HG03108 (cell line): ENCODE measurements around the gene ANTXR2.
"Not testable (repeated sequence)": the region's sequence is repeated elsewhere in the genome, so short reads cannot be mapped to it uniquely, and the experiment has no call there.

Source experiments
- ATAC-seq: cut with Tn5 transposase; IDR thresholded peaks from one replicate; pipeline ENCODE4 v1.9.1; 2021; ENCODE audit warnings: moderate library complexity; ENCODE audit not compliant: unreplicated experiment

ANTXR2 gene

DNA sequence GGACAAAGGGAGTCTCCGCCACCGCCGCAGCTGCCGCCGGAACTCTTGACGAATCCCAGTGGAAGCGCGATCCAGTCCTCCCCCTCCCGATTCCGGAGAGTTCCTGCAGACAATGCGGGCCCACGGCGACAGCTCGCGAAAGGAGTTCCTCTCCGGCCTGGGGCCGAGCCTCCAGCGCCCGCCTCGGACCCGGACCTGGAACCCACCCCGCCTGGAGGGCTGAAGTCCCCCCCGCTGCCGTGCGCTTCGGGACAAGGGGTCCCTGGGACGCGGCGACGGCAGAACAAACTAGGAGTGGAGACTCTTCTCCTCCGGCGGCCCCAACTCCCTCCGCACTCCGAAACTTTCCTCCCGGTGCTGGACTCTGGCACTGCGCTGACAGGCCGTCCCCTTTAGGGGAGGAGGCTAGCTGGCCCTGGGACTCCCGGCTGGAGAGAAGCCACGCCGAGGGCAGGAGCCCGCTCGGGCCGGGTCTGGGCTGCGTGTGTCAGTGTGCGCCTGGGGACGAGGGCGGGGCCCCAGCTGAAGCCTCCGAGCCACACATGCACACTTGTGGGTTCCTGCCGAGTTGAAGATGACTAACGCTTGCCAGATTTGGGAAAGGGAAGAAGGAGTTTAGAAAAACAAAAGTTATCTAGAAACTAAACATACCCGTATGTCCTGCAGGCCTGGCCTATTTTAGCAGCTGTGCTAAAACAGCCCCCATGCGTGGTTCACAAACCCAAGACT is at the start of gene ANTXR2:
TSS of gene ANTXR2 (minus strand) at position 486 of the 729 bp plus-strand sequence. CDS start 669 bp downstream, outside the sequence.
- ATAC-seq, result peak; percentile 59

DNA sequence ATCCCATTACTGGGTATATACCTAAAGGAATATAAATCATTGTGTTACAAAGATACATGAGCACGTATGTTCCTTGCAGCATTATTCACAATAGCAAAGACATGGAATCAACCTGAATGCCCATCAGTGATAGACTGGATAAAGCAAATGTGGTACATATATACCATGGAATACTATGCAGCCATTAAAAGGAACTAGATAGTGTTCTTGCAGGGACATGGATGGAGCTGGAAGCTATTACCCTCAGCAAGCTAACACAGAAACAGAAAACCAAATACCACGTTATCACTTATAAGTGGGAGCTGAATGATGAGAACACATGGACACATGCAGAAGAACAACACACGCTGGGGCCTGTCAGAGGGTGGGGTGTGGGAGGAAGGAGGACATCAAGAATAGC is 48.8 kb upstream of the ANTXR2 start:
- ATAC-seq, result not testable (repeated sequence)

DNA sequence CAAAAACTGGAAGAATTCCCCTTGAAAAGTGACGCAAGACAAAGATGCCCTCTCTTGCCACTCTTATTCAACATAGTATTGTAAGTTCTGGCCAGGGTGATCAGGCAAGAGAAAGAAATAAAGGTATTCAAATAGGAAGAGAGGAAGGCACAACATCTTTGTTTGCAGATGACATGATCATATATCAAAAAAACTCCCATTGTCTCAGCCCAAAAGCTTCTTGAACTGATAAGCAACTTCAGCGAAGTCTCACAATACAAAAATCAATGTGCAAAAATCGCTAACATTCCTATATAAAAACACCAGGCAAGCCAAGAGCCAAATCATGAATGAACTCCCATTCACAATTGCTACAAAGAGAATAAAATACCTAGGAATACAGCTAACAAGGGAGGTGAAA is 46.6 kb upstream of the ANTXR2 start:
- not testable (repeated sequence) for ATAC-seq

DNA sequence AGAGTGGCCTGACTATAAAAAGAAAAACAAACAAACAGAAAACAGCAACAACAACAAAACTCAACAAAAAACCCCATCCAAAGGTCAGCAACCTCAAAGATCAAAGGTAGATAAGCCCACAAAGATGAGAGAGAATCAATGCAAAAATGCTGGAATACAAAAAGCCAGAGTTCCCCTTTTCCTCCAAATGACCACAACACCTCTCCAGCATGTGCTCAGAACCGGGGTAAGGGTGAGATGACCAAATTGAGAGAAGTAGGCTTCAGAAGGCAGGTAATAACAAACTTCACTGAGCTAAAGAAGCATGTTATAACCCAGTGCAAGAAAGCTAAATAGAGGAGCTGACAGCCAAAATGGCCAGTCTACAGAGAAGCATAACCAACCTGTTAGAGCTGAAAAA is 43.5 kb upstream of the ANTXR2 start:
- ATAC-seq, result no peak

DNA sequence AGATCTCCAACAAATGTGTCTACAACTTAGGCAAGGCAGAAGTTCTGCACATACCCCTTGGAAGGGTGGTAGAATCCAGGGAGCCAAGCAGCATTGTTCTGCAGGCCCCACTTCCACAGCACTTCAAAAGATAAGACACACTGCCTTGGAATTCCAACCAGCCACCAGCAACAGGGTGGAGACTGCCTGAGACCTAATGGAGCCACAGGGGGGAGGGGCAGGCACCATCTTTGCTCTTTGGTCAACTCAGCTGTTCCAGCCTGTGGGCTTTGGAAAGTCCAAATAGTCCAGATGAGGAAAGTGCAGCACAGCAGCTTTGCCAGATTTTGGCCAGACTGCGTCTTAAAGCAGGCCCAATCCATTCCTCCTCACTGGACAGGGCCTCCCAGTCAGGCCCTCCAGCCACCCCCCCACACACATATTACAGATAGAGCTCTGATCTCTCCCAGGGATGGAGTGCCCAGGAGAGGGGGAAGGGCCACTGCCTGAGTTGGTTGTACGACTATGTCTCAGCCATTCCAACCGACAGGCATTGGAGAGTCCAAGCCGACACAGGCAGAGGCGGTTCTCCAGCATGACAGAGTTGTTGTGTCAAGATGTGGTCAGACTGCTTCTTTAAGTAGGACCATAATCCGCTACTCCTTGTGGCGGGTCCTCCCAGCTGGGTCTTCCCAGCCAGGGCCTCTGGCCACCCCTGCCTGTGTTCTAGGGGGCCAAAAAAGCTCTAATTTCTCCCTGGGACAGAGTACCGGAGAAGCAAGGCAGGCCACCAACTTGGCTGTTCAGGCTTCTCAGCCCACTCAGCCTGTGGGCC is 42.5 kb upstream of the ANTXR2 start:
- no peak for ATAC-seq

DNA sequence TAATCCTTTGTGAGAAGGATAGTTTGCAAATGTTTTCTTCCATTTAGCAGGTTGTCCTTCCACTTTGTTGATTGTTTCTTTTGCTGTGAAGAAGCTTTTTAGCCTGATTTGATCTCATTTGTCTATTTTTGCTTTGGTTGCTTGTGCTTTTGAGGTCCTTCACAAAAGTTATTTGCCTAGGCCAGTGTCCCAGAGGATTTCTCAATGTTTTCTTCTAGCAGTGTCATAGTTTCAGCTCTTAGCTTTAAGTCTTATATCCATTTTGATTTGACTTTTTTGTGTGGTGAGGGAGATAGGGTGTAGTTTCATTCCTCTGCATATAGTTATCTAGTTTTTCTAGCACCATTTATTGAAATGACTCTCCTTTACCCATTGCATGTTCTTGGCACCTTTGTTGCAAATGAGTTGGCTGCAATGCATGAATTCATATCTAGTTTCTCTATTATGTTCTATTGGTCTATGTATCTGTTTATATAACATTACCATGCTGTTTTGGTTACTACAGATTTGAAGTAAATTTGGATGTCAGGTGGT is 41.8 kb upstream of the ANTXR2 start:
- ATAC-seq, result no peak

DNA sequence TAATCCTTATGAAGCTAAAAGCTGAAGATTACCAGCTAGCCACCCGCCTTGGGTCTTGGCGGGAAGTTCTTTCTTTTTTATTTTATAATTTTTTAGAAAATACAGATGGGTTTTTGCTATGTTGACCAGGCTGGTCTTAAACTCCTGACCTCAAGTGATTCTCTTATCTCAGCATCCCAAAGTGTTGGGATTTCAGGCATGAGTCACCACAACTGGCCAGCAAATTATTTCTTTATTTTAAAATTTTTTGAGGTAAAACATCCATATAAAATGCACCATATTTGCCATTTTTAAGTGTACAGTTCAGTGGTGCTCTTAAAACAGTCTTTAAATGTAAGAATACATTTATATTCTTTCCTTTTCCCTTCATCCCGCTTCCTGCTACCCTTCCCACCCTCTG is 40.6 kb upstream of the ANTXR2 start:
- no peak for ATAC-seq

DNA sequence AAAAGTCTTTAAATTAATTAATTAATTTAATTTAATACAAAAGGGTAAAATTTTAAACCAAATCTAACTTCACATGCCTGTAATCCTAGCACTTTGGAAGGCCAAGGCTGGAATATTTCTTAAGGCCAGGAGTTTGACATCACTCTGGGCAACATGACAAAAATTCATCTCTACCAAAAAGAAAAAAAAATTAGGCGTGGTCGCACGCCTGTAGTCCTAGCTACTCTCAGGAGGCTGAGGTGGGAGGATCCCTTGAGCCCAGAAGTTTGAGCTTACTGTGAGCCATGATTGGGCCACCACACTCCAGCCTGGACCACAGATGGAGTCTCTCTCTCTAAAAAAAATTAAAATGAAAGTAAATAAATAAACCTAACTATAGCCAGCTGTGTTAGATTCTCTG is 39.2 kb upstream of the ANTXR2 start:
- ATAC-seq, result no peak

DNA sequence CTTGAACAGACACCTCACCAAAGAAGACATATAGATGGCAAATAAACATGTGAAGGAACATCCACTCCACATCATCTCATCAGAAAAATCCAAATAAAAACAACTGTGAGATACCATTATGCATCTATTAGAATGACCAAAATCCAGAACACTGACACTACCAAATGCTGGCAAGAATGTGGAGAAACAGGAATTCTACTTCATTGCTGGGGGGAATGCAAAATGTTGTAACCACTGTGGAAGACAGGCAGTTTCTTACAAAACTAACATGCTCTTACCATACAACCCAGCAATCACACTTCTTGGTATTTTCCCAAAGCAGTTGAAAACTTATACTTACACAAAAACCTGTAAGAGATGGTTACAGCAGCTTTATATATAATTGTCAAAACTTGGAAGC is 38.2 kb upstream of the ANTXR2 start:
- ATAC-seq, result no peak

DNA sequence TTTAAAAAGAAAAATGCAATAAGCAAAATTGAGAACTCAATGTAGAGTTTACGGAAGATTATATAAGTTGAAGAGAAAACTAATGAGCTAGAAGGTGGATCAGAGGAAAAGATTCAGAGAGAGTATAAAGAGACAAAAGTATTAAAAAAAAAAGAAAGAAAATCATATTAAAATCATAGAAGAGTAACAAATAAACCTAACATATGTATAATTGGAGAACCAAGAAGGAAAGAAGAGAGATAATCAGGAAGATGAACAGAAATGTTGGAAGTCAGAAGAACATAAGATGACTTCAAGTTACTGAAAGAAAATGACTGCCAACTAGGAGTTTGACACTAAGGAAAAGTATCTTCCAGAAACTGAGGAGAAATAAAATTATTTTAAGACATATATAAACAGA is 34.3 kb upstream of the ANTXR2 start:
- ATAC-seq, result no peak

DNA sequence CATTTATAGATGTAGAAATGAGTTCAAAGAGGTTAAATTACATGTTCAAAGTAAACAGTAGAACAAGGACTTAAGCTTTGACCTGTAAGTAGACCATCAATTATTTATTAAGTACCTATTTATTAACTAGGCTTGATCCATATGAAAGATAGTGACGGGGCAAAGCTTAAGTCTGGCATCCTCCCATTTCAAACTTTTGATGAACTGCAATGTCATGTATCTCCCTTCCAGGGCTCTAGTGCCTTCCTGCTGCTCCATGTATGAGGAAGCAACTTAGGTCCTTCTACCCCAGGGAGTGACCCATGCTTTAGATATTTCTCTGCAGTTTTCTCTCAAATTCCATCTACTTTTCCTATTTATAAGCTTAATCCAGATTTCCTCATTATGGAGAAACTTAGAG is 31.9 kb upstream of the ANTXR2 start:
- no peak for ATAC-seq

DNA sequence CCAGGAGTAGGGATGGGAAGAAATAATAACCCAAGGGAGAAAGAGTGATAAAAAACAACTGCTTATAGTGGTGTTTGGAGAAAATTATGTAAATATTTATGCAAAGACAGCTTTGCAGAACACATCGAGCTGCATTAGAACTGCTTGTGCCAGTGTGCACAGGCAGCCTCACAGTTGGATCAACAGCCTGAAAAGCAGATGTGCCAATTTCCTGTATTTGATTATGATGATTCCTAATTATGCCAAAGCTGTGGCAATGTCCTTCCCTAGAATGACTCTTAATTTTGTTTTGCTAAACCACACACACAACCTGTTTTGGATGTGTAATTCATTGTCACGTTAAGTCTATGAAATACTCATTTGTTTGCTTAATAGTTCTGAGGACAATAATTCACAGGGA is 30.6 kb upstream of the ANTXR2 start:
- ATAC-seq, result no peak

DNA sequence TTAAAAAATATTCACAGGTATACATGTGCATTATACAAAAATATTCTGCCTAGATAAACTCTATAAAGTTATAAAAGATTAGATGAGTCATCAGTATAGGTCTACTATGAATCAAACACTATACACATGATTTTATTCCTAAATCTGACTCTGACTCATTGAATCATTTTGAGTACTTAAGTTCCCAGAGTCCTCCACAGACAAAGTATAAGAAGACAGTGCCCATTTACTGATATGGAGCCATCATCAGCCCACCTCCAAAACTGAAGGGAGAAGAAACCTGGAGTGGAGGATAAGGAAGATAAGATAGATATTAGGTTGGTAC is 28.7 kb upstream of the ANTXR2 start:
- ATAC-seq, result no peak

DNA sequence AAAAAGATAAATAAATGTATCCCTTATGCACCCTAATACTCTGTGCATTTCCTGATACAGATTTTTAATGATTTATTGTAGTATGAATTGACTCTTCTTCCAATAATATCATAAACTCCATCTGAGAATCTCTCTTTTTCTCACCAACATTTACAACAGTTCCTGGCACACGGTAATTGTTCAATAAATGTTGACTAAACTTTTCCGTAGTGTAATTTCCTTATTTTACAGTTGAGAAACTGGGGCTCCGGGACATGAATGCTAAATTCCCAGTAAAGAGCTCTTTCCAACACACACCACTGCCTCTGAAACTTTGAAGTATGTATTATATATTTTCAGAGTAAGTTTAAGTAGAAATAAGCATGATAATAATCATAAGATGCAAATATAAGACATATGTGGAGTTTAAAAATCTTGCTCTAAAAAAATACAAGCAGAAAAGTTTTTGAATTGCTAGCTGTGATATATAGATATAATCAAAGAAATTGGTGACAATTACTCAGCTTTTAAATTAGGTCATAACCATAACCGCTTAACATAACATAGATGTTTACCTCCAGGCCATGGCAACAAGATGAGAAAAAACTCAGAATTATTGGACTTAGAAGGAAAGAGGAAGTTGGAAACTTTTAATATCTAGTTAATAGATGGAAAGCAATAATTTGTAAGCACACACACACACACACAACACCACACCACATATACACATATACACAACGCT is 28.2 kb upstream of the ANTXR2 start:
- no peak for ATAC-seq

DNA sequence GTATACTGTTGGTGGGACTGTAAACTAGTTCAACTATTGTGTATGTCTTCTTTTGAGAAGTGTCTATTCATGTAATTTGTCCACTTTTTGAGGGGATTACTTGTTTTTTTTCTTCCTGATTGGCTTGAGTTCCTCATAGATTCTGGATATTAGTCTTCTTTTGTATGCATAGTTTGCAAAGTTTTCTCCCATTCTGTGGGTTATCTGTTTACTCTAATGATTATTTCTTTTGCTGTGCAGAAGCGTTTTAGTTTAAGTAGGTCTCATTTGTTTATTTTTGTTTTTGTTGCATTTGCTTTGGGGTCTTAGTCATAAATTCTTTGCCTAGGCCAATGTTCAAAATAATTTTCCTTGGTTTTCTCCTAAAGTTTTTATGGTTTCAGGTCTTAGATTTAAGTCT is 26.6 kb upstream of the ANTXR2 start:
- no peak for ATAC-seq

DNA sequence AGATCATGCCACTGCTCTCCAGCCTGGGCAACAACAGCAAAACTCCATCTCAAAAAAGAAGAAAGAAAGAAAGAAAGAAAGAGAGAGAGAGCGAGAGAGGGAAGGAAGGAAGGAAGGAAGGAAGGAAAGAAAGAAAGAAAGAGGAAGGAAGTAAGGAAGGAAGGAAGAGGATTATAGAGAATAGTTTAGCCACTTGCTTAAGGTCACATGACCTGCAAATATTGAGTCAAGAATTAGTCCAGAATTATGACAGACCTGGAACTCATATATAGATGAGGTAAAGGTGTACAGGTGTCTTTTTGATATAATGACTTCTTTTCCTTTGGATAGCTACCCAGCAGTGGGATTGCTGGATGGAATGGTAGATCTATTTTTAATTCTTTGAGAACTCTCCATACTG is 25.6 kb upstream of the ANTXR2 start:
- ATAC-seq, result no peak

DNA sequence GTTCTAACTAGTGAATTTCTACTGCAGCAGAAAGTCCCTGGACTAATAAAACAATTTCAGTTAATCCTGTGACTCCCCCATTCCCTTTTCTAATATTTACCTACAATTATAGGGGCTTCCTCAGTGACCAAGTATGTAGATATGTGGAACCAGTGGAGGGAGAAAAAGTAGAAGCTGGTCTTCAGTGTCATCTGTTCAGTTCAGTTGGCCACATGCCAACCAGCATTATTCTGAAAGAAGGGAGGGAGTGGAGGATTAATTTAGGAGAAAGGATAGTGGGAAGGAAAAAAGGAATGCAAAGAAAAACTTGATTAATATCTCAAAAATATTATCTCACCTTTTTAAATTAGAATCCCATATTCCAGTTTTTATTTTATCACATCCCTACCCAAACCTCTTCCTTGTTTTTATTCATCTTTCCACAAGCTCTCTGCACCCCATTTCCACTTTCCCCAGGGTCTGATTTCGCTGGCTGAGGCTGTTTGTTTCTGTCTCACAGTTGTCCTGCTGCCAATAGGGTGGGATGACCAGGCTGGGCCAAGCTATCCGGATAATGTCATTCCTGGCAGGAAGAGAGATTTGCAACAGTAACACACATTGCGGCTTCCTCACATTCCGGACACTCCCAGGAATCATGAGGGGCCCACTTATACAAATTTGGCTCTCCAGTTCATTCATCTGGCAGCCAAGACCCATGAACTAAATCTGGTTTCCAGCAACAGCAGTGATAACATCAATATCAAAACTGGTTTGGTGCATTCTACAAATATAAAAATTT is 24.6 kb upstream of the ANTXR2 start:
- no peak for ATAC-seq

DNA sequence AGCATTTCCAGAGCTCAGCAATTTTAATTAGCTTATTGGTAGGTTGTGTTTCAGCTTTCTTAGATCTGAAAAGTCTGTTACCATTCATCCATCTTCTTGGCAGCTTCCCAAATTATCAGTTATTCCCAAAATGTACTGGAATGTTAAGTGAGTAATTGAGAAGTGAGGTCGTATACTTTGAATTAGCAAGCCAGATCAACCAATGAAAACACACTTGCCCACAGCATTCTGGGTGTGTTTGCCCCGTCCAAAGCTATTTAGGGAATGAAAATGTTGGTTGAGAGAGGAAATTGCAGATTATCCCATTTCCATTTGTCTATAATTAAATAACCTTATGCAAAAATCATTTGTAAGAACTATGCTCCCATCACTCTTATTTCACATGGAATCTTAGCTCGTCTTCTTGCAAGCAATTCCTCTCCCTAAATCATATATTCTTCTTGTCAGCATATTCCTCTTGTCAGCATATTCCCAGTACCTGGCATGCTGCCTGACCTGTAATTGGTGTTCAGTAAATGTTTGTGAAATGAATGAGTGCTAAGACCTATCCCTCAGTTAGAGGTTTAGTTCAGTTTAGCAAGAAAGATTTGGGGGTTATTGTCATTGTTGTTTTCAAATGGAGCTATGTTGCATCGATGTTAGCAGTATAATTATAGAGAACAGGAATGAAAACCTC is 23.3 kb upstream of the ANTXR2 start:
- ATAC-seq, result no peak

DNA sequence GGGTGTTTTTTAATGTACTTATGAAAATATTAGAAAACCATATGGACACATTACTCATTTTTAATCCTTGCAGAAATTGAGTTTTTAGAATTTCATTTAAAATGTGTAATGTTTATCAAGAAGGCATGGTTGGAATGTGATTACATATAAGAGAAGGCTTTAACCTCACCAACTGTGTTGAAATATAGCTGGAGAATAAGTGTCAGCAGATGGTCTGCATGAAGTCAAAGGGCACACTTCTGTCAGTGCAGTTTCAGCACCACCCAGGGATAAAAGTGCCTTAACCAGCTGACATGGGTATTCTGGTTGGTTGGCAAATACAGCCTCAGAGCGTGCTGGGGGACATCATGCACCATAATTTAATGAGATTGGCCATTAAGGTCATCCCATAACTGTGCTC is 21.2 kb upstream of the ANTXR2 start:
- ATAC-seq, result no peak

DNA sequence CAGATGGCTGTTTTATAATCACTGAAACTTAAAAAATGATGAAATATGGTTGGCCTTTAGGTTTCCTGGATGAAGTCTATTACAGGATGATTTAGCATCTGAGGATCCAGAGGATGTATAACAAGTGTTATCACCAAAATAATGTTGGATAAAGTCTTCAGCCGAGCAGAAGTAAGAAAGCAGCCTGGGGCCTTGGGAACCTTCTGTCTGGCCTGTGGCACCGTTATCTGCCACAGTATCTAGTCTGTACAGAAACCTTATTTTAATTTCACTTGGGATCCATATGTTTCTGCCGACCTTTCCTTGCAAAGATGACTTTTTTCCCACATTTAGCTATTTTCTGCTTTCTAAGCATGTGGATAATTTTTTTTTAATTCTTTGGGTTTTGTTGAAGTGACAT is 20.5 kb upstream of the ANTXR2 start:
- no peak for ATAC-seq
